Raji (cell line): ENCODE measurements around the gene ECPAS.

Source experiments
- POLR2A ChIP-seq: IDR thresholded peaks from 2 replicates; pipeline ENCODE4 v1.6.1; 2011; ENCODE audit warnings: low read depth, low read length, control low read depth; ENCODE audit not compliant: insufficient read depth

ECPAS gene

GRCh38 chr9:111393971-111394370, 90.2 kb downstream of the ECPAS start:
- TF ChIP-seq POLR2A, result no peak

- no peak for TF ChIP-seq POLR2A
These were observed 94.8 kb downstream of the ECPAS start for GRCh38 chr9:111389406-111389805.

- no peak for TF ChIP-seq POLR2A
These were observed 97.8 kb downstream of the ECPAS start for GRCh38 chr9:111386386-111386785.

- TF ChIP-seq POLR2A, result no peak
These were observed 103.2 kb downstream of the ECPAS start for GRCh38 chr9:111381006-111381405.

- no peak for TF ChIP-seq POLR2A
These were observed 108.2 kb downstream of the ECPAS start for GRCh38 chr9:111375817-111376564.

- TF ChIP-seq POLR2A, result no peak
These were observed 109.1 kb downstream of the ECPAS start for GRCh38 chr9:111375062-111375461.

- no peak for TF ChIP-seq POLR2A
These were observed 111.9 kb downstream of the ECPAS start for GRCh38 chr9:111372297-111372696.

- TF ChIP-seq POLR2A, result no peak
These were observed 117.2 kb downstream of the ECPAS start for GRCh38 chr9:111366978-111367377.

GRCh38 chr9:111362526-111362925, 121.7 kb downstream of the ECPAS start:
- no peak for TF ChIP-seq POLR2A

GRCh38 chr9:111360881-111361280, 123.3 kb downstream of the ECPAS start:
- TF ChIP-seq POLR2A, result no peak

GRCh38 chr9:111356481-111357244, 127.5 kb downstream of the ECPAS start:
- no peak for TF ChIP-seq POLR2A

GRCh38 chr9:111352545-111352944, 131.6 kb downstream of the ECPAS start:
- TF ChIP-seq POLR2A, result no peak

- TF ChIP-seq POLR2A, result no peak
These were observed 133.6 kb downstream of the ECPAS start for GRCh38 chr9:111350556-111350955.

GRCh38 chr9:111349766-111350165, 134.4 kb downstream of the ECPAS start:
- TF ChIP-seq POLR2A, result no peak

GRCh38 chr9:111348821-111349271, 135.3 kb downstream of the ECPAS start:
- no peak for TF ChIP-seq POLR2A

GRCh38 chr9:111330124-111330523, 154.1 kb downstream of the ECPAS start, which contains the start of gene OR2K2:
Gene OR2K2 (minus strand): TSS chr9:111330224. CDS start chr9:111328433, 1,791 bp downstream.
- no peak for TF ChIP-seq POLR2A
